WTC11 (cell line): ENCODE measurements around the gene SORT1. TPM values are rescaled to one million over a fixed set of nuclear protein-coding genes. Genes with fewer than 3 reads are reported as not detected.

Experiments used
- ATAC-seq: fragments of 200-7000 bp; cut with Tn5 transposase; 2 replicates; pipeline ENCODE4 v1.10.0; 2021; ENCODE audit warnings: mild to moderate bottlenecking, moderate library complexity
- CTCF ChIA-PET: fragments of 300-600 bp; sonication (Branson Sonifier 250); formaldehyde crosslinking; loops from one replicate; lab custom pipeline; 2021; ENCODE audit warnings: antibody characterized with exemption; lab: Charles Lee
- POLR2A ChIA-PET: fragments of 350-600 bp; sonication (Branson Sonifier 250); formaldehyde crosslinking; loops from one replicate; lab custom pipeline; 2021; ENCODE audit warnings: antibody characterized with exemption; lab: Charles Lee
- DNase-seq: peaks from one replicate; pipeline ENCODE4 v3.0.0; 2021; ENCODE audit warnings: low spot score
- H3K27ac Mint-ChIP-seq: 2 replicates; pipeline ENCODE4 v1.8.0; 2021; ENCODE audit warnings: mixed read lengths
- H3K27me3 Mint-ChIP-seq: 2 replicates; pipeline ENCODE4 v1.8.0; 2021; ENCODE audit warnings: low read depth, mild to moderate bottlenecking, moderate library complexity, mixed read lengths
- H3K36me3 Mint-ChIP-seq: 2 replicates; pipeline ENCODE4 v1.8.0; 2021; ENCODE audit warnings: mixed read lengths
- H3K4me1 Mint-ChIP-seq: 2 replicates; pipeline ENCODE4 v1.8.0; 2022; ENCODE audit warnings: mixed read lengths
- H3K4me3 Mint-ChIP-seq: 2 replicates; pipeline ENCODE4 v1.8.0; 2021; ENCODE audit warnings: mild to moderate bottlenecking, moderate library complexity, mixed read lengths
- H3K9me3 Mint-ChIP-seq: 2 replicates; pipeline ENCODE4 v1.8.0; 2021; ENCODE audit warnings: mixed read lengths
- CBFB ChIP-seq: sonication (generic); formaldehyde crosslinking; IDR thresholded peaks from 2 replicates; pipeline ENCODE4 v1.8.1; 2022; ENCODE audit warnings: mild to moderate bottlenecking, low read depth, missing genetic modification reagents
- CREM ChIP-seq: sonication (generic); formaldehyde crosslinking; IDR thresholded peaks from 2 replicates; pipeline ENCODE4 v1.8.1; 2022; ENCODE audit warnings: mild to moderate bottlenecking, missing genetic modification reagents, moderate library complexity
- ERG ChIP-seq: fragments of 250-450 bp; sonication (Bioruptor Pico); IDR thresholded peaks from 2 replicates; pipeline ENCODE4 v1.8.0; 2021; ENCODE audit warnings: mild to moderate bottlenecking
- ETV6 ChIP-seq: sonication (generic); formaldehyde crosslinking; IDR thresholded peaks from 2 replicates; pipeline ENCODE4 v1.8.1; 2022; ENCODE audit warnings: mild to moderate bottlenecking, missing genetic modification reagents
- FOXK1 ChIP-seq: sonication (generic); formaldehyde crosslinking; IDR thresholded peaks from 2 replicates; pipeline ENCODE4 v1.8.0; 2022; ENCODE audit warnings: mild to moderate bottlenecking, moderate library complexity, missing genetic modification reagents
- GTF2I ChIP-seq: fragments of 250-450 bp; sonication (Bioruptor Pico); conservative IDR thresholded peaks from 2 replicates; pipeline ENCODE4 v1.4.0; 2021; ENCODE audit warnings: mild to moderate bottlenecking
- JUN ChIP-seq: sonication (generic); formaldehyde crosslinking; IDR thresholded peaks from 2 replicates; pipeline ENCODE4 v1.8.0; 2023; ENCODE audit warnings: mild to moderate bottlenecking, missing genetic modification reagents
- KAT7 ChIP-seq: sonication (generic); formaldehyde crosslinking; IDR thresholded peaks from 2 replicates; pipeline ENCODE4 v1.8.1; 2023; ENCODE audit warnings: missing genetic modification reagents, mild to moderate bottlenecking, borderline replicate concordance
- MYBL2 ChIP-seq: sonication (generic); formaldehyde crosslinking; IDR thresholded peaks from 2 replicates; pipeline ENCODE4 v1.8.1; 2023; ENCODE audit warnings: mild to moderate bottlenecking, moderate library complexity, missing genetic modification reagents
- NFATC4 ChIP-seq: fragments of 250-450 bp; sonication (Bioruptor Pico); IDR thresholded peaks from 2 replicates; pipeline ENCODE4 v1.9.0; 2021; ENCODE audit warnings: mild to moderate bottlenecking
- NFE2L1 ChIP-seq: sonication (generic); formaldehyde crosslinking; IDR thresholded peaks from 2 replicates; pipeline ENCODE4 v1.8.1; 2023; ENCODE audit warnings: missing genetic modification reagents
- NR2C2 ChIP-seq: sonication (generic); formaldehyde crosslinking; IDR thresholded peaks from 2 replicates; pipeline ENCODE4 v1.8.0; 2022; ENCODE audit warnings: mild to moderate bottlenecking, missing genetic modification reagents
- NR3C1 ChIP-seq: sonication (generic); formaldehyde crosslinking; conservative IDR thresholded peaks from 2 replicates; pipeline ENCODE4 v1.8.1; 2023; ENCODE audit warnings: low read depth, mild to moderate bottlenecking, missing genetic modification reagents
- OVOL2 ChIP-seq: fragments of 250-450 bp; sonication (Bioruptor Pico); IDR thresholded peaks from 2 replicates; pipeline ENCODE4 v1.9.0; 2021; ENCODE audit warnings: mild to moderate bottlenecking, borderline replicate concordance
- SMAD3 ChIP-seq: sonication (generic); formaldehyde crosslinking; IDR thresholded peaks from 2 replicates; pipeline ENCODE4 v1.8.0; 2022; ENCODE audit warnings: missing genetic modification reagents, mild to moderate bottlenecking, borderline replicate concordance
- STAT6 ChIP-seq: sonication (generic); formaldehyde crosslinking; conservative IDR thresholded peaks from 2 replicates; pipeline ENCODE4 v1.8.1; 2023; ENCODE audit warnings: mild to moderate bottlenecking, low read depth, missing genetic modification reagents, moderate library complexity
- TEAD1 ChIP-seq: sonication (generic); formaldehyde crosslinking; IDR thresholded peaks from 2 replicates; pipeline ENCODE4 v1.8.0; 2022; ENCODE audit warnings: mild to moderate bottlenecking, missing genetic modification reagents
- USF1 ChIP-seq: sonication (generic); formaldehyde crosslinking; IDR thresholded peaks from 2 replicates; pipeline ENCODE4 v1.8.0; 2022; ENCODE audit warnings: mild to moderate bottlenecking, missing genetic modification reagents
- ZNF281 ChIP-seq: sonication (generic); formaldehyde crosslinking; IDR thresholded peaks from 2 replicates; pipeline ENCODE4 v1.8.0; 2023; ENCODE audit warnings: mild to moderate bottlenecking, missing genetic modification reagents
- ZNF396 ChIP-seq: fragments of 250-450 bp; sonication (Bioruptor Pico); IDR thresholded peaks from 2 replicates; pipeline ENCODE4 v1.8.0; 2021; ENCODE audit warnings: mild to moderate bottlenecking, moderate library complexity, borderline replicate concordance
- ZNF532 ChIP-seq: fragments of 250-450 bp; sonication (Bioruptor Pico); IDR thresholded peaks from 2 replicates; pipeline ENCODE4 v1.9.0; 2021; ENCODE audit warnings: mild to moderate bottlenecking, borderline replicate concordance
- ZNF671 ChIP-seq: fragments of 250-450 bp; sonication (Bioruptor Pico); IDR thresholded peaks from 2 replicates; pipeline ENCODE4 v1.8.0; 2021; ENCODE audit warnings: mild to moderate bottlenecking
- total RNA-seq: library from RNA; stranded (reverse); gene quantifications from 3 replicates; pipeline ENCODE4 v1.2.3, GENCODE V29; 2021

SORT1 gene
- total RNA-seq, 1 experiment from 2014 or later: 55.9 TPM

- TF ChIP-seq ETV6 (CRISPR knock-in tag): peak; percentile 94
- TF ChIP-seq CREM (CRISPR knock-in tag): peak; percentile 55; the same call in 1 of the 2 replicates
- TF ChIP-seq NR2C2 (CRISPR knock-in tag): peak; percentile 64
- peak; percentile 82 for TF ChIP-seq MYBL2 (CRISPR knock-in tag)
- TF ChIP-seq ZNF281 (CRISPR knock-in tag): peak; percentile 86
These were observed 133.9 kb downstream of the SORT1 start (continued) for GRCh38 chr1:109263597-109264378.

- no peak overlapping the region for H3K27ac Mint-ChIP-seq
- CTCF ChIA-PET: interaction anchor here (0.6 to 2.7 kb wide), 16 partner anchors 9 to 269 kb away, joined by 3 to 35 read pairs (median 10); partner anchors contain the start of genes CELSR2, CYB561D1, PSRC1 and SORT1
- DNase-seq: no peak
These were observed 134.5 kb downstream of the SORT1 start for GRCh38 chr1:109263234-109263596.

GRCh38 chr1:109262231-109263055, 135.3 kb downstream of the SORT1 start:
- POLR2A ChIA-PET: no interaction called here
- CTCF ChIA-PET: interaction anchor here (0.6 to 2.7 kb wide), 6 partner anchors 8 to 270 kb away, joined by 3 to 35 read pairs (median 12); partner anchors contain the start of genes CYB561D1 and SORT1
- Mint-ChIP-seq H3K4me1 (peaks cover 21% of the 10 kb centered on the region), H3K27ac (no peak overlapping the region), H3K4me3 (no peak overlapping the region), H3K9me3 (no peaks in the 10 kb centered on the region), H3K27me3 (no peaks in the 10 kb centered on the region), H3K36me3 (no peaks in the 10 kb centered on the region; the same call in 1 of the 2 replicates)
- no peak for DNase-seq
- ATAC-seq: no peak
- TF ChIP-seq CBFB: no peak
- no peak for TF ChIP-seq ZNF532 (CRISPR knock-in tag)
- no peak for TF ChIP-seq JUN (CRISPR knock-in tag)
- no peak for TF ChIP-seq ZNF671 (CRISPR knock-in tag)
- no peak for TF ChIP-seq TEAD1 (CRISPR knock-in tag)
- TF ChIP-seq SMAD3 (CRISPR knock-in tag): no peak
- TF ChIP-seq STAT6 (CRISPR knock-in tag): no peak
- no peak for TF ChIP-seq USF1 (CRISPR knock-in tag)

More at GRCh38 chr1:109263234-109263596, 134.5 kb downstream of the SORT1 start:
- TF ChIP-seq NFE2L1 (CRISPR knock-in tag): no peak
- no peak for TF ChIP-seq ETV6 (CRISPR knock-in tag)
- TF ChIP-seq GTF2I (CRISPR knock-in tag): no peak
- no peak for TF ChIP-seq NR3C1 (CRISPR knock-in tag)
- TF ChIP-seq ZNF671 (CRISPR knock-in tag): no peak
- TF ChIP-seq ZNF396 (CRISPR knock-in tag): no peak
- TF ChIP-seq FOXK1 (CRISPR knock-in tag): no peak
- no peak for TF ChIP-seq ERG
- no peak for TF ChIP-seq OVOL2
- TF ChIP-seq NFATC4 (CRISPR knock-in tag): no peak
- no peak for TF ChIP-seq KAT7 (CRISPR knock-in tag)
- H3K4me3 Mint-ChIP-seq: no peak overlapping the region
- H3K4me1 Mint-ChIP-seq: peaks cover 21% of the 10 kb centered on the region
- POLR2A ChIA-PET: interaction anchor here (0.6 to 1.0 kb wide), 2 partner anchors 22 to 62 kb away, joined by 3 read pairs; no protein-coding TSS in a partner anchor
- no peaks in the 10 kb centered on the region for H3K27me3 Mint-ChIP-seq
- ATAC-seq: peak; percentile 43
- no peaks in the 10 kb centered on the region for H3K9me3 Mint-ChIP-seq
- H3K36me3 Mint-ChIP-seq: peaks cover 2% of the 10 kb centered on the region; the same call in 1 of the 2 replicates
